ENCODE measurements around the gene ARMH4. TPM values are rescaled to one million over a fixed set of nuclear protein-coding genes. Genes with fewer than 3 reads are reported as not detected.

Gene ARMH4
- total RNA-seq, 2 donors from 2014 or later, result 8.5 to 9.2 TPM

Other genes with a start within 250 kb of the ARMH4 start
- 10 to 100 TPM; 71.4 to 77.6 TPM for gene ACTR10, start 47.9 kb upstream of the ARMH4 start, total RNA-seq
- gene PSMA3, start 92.6 kb upstream of the ARMH4 start, total RNA-seq, result 100 to 1,000 TPM; 147 to 170 TPM
- gene ARID4A, start 146.3 kb upstream of the ARMH4 start, total RNA-seq, result 10 to 100 TPM; 26.3 to 27.1 TPM
- not detected for gene TOMM20L, start 243.7 kb upstream of the ARMH4 start, total RNA-seq